Ecto neural progenitor cell (in vitro differentiated cells): ENCODE measurements around the gene TRIM4.
"Not testable (repeated sequence)": the region's sequence is repeated elsewhere in the genome, so short reads cannot be mapped to it uniquely, and the experiment has no call there.

Experiments used
- DNase-seq: peaks from one replicate; pipeline ENCODE4 v3.0.0-alpha.2; 2018; ENCODE audit warnings: low spot score

Gene TRIM4

GRCh38 chr7:99920149-99920548 is 819 bp upstream of the TRIM4 start:
- no peak for DNase-seq

GRCh38 chr7:99919814-99920112 is 433 bp upstream of the TRIM4 start:
- no peak for DNase-seq

DNA sequence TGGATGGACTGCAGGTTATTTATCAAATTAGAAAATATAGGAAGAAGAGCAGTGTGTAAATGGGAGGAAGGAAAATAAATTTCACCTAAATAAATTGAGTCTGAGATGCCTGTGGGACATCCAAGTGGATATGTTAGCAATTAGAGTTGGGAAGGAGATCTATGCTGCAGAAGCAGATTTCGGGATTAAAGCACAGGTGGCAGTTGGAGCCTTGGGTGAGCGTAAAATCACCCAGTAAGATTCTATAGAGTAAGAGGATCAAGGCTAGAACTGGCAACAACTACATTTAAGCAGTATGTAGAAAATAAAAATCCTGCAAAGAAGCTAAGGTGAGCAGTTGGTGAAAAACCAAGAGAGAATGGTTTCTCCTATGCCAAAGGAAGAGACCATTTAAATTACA is 8.4 kb downstream of the TRIM4 start:
- no peak for DNase-seq

DNA sequence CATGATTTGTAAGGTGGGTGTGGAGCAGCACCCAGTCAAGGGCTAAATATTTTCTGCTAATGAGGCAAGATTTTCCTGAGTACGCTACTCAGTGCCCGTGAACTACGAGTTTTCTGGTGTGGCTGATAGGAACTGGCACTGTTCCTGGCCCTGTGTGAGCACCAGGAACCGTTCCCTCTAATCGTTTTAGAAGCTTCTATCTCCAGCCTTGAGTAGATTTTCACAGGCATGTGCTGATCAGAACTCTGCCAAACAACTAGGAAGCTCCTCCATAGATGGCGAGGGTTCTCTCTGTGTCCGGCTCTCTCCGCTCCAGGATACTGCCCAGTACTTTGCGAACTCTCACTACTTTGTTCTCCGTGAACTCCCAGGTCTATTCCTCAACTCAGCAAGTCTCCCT is 17.7 kb downstream of the TRIM4 start:
- DNase-seq: no peak

- no peak for DNase-seq
These were observed 19.4 kb downstream of the TRIM4 start for GRCh38 chr7:99899830-99900519.

- no peak for DNase-seq
These were observed 20.5 kb downstream of the TRIM4 start for GRCh38 chr7:99898836-99899235.

DNA sequence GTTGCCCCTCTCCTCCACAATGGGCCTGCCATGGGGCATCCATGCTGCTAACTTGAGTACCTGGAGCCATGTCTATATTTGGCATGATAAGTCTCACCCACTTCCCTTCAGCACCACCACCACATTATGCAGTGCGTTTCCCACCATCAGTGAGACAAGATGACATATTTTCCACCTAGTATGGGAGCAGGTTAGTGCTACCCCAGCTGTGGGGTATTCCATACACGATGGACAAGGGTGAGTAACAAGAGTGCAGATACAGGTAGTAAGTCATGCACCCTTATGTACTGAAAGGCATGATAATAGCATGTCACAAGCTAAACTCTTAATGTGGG is 21.3 kb downstream of the TRIM4 start:
- DNase-seq: no peak

GRCh38 chr7:99897322-99898022 is 21.9 kb downstream of the TRIM4 start:
- DNase-seq: no peak

GRCh38 chr7:99894738-99895137 is 24.6 kb downstream of the TRIM4 start:
- DNase-seq: no peak

DNA sequence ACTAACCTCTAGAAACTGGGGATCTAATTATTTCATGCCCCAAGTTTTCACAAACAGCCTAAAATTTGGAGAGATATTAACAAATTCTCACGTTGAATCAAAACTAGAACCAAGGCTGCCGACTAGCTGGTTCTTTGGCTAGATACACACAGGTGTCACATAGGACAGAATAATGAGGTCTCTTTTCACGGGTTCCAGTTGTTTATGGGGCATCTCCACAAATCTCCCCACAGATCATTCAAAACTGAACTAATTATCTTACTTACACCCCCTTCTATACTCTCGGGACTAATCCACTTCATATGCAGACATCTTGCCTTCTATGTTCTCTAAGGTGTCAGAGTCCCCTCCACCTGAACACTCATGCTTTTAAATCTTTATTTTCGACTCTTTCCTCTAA is 26.1 kb downstream of the TRIM4 start:
- DNase-seq: no peak

GRCh38 chr7:99890348-99890747 is 29.0 kb downstream of the TRIM4 start:
- DNase-seq: not testable (repeated sequence)

GRCh38 chr7:99888366-99888765 is 31.0 kb downstream of the TRIM4 start:
- not testable (repeated sequence) for DNase-seq

- DNase-seq: no peak
These were observed 38.0 kb downstream of the TRIM4 start for GRCh38 chr7:99881370-99881769.

- DNase-seq: no peak
These were observed 42.4 kb downstream of the TRIM4 start, which contains the start of gene OR2AE1 for GRCh38 chr7:99876933-99877332. TSS of gene OR2AE1 (minus strand) at chr7:99877033. CDS start at chr7:99877033, 0 bp downstream.

DNA sequence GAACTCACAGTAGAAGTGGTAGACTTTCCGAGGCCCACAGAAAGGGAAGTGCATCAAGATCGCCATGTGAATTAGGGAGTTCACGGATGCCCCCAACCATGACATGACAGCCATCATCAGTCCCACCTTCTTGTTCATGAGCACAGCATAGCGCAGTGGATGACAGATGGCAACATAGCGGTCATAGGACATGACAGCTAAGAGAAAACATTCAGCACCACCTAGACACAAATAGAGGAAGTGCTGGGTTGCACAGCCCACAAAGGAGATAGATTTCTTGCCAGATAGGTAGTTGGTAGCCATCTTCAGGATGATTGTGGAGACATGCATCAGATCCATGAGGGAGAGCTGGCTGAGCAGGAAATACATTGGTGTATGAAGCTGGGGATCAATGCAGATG is 42.8 kb downstream of the TRIM4 start:
- no peak for DNase-seq

GRCh38 chr7:99868246-99868645 is 51.1 kb downstream of the TRIM4 start:
- no peak for DNase-seq

- DNase-seq: not testable (repeated sequence)
These were observed 51.9 kb downstream of the TRIM4 start for GRCh38 chr7:99867477-99867876.

DNA sequence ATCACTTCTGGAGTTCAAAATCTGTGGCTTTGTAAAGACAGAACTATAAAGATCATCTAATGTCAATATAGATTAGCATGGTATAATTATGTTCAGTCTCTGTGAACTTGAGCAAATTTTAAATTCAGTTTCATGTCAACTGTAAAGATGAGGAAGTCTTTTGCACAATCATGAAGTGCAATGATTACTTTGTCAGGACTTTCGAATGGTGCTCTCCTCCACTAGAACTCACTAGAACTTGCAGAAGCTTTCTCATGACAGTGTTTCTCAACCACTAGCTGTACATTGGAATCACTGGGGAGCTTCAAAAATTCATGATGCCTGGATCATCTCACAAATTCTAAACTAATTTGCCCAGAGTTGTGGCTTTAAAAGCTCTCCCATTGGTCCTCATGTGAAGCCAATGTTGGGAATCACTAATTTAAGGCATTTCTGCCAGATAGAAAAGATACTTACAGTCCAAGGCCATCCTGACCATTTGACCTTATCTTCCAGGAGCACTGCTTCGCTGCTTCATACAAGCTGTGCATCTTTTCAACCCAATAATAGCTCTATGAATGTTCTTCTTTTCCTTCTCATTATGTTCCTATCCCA is 55.4 kb downstream of the TRIM4 start:
- DNase-seq: no peak

DNA sequence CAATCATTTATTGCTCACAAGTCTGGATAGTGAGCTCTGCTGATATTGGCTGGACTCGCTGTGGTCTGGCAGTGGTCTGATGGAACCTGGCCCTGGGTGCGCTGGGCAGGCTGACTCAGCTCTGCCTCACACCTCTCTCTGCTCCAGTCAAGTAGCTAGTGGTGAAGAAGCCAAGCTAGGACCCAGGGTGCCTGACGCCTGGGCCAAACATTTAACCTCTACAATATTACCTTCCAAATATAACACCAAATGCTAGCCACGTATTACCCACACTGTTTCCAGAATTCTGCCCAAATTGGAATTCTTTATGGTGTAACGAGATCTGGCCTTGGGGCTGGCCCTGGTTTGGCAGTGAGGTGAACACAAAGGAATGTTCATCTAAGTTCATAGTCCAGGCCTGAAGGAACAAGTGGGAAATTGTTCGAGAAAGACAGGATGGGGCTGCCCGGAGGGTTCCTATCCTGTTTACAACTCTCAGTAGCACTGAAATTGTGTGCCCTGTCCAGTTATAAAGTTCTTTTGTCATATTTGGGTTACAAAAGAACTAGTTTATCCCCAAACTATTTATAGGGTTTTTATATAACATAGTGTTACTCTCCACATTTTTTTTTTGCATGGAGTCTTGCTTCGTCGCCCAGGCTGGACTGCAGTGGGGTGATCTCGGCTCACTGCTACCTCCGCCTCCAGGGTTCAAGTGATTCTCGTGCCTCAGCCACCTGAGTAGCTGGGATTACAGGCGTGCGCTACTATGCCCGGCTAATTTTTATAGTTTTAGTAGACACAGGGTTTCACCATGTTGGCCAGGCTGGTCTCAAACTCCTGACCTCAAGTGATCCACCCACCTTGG is 58.8 kb downstream of the TRIM4 start:
- DNase-seq: no peak

DNA sequence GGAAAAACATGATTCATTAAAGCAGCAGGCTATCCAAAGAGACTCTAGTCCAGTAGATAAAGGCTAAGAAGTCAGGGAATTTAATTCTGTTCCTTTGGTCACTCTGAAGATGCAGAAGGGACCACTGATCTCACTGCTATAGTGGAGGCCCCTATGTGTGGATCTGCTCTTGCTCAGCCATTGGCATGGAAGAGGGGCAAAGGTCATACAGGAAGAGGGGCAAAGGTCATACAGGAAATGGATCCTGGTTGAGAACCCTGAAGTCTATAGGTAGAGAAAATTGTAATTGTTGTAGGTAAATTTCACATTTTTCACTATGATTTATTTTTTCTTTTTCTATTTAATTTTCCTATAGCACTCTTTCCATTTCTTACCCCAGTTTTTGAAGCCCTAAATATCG is 64.1 kb downstream of the TRIM4 start:
- no peak for DNase-seq

DNA sequence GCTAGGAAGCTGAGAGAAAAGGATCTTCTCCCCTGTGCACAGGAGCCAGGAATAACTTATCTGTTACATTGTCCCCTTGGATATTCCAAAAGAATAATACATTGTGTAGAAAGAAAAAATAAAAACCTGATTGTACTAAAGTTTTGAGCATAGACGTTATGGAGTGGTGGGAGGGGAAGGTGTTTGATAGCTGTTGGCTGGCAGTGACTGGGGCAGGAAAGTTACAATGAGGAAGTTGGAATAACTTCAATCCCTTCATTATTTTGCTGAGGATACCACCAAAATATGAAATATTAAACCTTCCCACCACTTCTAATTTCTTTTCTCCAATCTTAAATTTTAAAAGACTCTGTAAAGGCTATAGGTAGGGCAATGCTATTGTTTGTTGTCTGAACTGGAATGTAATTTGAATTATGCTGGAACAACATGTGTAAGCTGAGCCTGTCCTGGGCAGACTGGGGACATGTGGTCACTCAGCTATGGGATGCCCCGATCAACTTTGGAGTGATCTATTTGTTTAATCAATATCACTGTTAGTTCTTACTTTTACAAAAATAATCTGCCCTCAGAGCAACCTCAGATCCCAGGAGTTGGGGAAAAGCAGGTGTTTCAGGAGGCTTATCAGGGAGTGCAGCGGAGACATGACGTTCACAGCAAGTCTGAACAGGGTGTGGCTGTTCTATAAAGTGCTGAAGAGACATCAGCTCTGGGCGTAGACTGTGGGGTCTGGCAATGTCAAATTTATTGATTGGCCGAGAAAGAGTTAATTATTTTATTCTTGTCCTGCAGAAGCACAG is 70.7 kb downstream of the TRIM4 start:
- DNase-seq: no peak

DNA sequence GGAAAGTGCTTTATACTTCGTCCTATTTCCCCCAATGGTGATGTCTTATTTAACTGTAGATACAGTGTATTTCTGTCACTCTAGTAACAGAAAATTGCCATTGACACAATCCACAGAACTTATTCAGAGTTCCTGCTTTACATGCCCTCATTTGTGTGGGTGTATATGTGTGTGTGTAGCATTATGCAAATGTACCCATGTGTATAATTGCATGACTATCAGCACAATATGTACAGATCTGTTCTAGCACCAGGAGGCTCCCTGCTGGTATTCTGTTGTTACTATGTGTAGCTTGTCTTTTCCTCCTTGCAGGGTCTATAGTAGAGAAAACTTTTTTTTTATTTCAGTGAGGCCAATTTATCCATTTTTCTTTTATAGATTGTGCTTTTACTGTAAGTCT is 75.0 kb downstream of the TRIM4 start:
- DNase-seq: no peak
